Measurements from ENCODE around the gene DCLRE1C.

- TF ChIP-seq POLR2A (IDR thresholded peaks at IDR 0.05) (peak; percentile 34 to 63), CTCF (IDR thresholded peaks at IDR 0.05) (no peak)
Observed at GRCh38 chr10:14959221-14960057, 5.5 kb upstream of the DCLRE1C start, which contains the start of gene MEIG1.

Measured in adrenal gland (tissue), 5 donors.